H9 (cell line): Measurements from ENCODE around the gene ZCWPW2. TPM values are rescaled to one million over a fixed set of nuclear protein-coding genes. Genes with fewer than 3 reads are reported as not detected.

Experiments
- DNase-seq: peaks from one replicate; pipeline ENCODE4 v3.0.0-alpha.2; 2017
- H2AFZ ChIP-seq: one replicate; pipeline ENCODE4 v1.6.1; 2013; ENCODE audit warnings: mild to moderate bottlenecking, low read length, control low read depth, moderate library complexity
- H2AK5ac ChIP-seq: 2 replicates; pipeline ENCODE4 v1.6.1; 2013; ENCODE audit warnings: low read length, control low read depth, mixed read lengths; ENCODE audit not compliant: insufficient read length
- H2BK120ac ChIP-seq: one replicate; pipeline ENCODE4 v1.6.1; 2013; ENCODE audit warnings: low read depth, mild to moderate bottlenecking, low read length, control low read depth, inconsistent platforms; ENCODE audit not compliant: poor library complexity, severe bottlenecking
- H2BK12ac ChIP-seq: 2 replicates; pipeline ENCODE4 v1.6.1; 2013; ENCODE audit warnings: low read length, control low read depth, mixed read lengths, low read depth; ENCODE audit not compliant: insufficient read length
- H2BK15ac ChIP-seq: 2 replicates; pipeline ENCODE4 v1.6.1; 2013; ENCODE audit warnings: low read depth, low read length, control low read depth
- H2BK20ac ChIP-seq: one replicate; pipeline ENCODE4 v1.6.1; 2013; ENCODE audit warnings: low read depth, mild to moderate bottlenecking, low read length, control low read depth, inconsistent platforms; ENCODE audit not compliant: poor library complexity, severe bottlenecking
- H2BK5ac ChIP-seq: 2 replicates; pipeline ENCODE4 v1.6.1; 2013; ENCODE audit warnings: low read length, control low read depth, mixed read lengths; ENCODE audit not compliant: insufficient read length
- H3K14ac ChIP-seq: 2 replicates; pipeline ENCODE4 v1.6.1; 2013; ENCODE audit warnings: low read length, control low read depth; ENCODE audit not compliant: insufficient read depth
- H3K18ac ChIP-seq: 2 replicates; pipeline ENCODE4 v1.6.1; 2013; ENCODE audit warnings: low read depth, mild to moderate bottlenecking, mixed read lengths, low read length, control low read depth; ENCODE audit not compliant: insufficient read length
- H3K23ac ChIP-seq: 2 replicates; pipeline ENCODE4 v1.6.1; 2013; ENCODE audit warnings: low read length, control low read depth, mixed read lengths, low read depth; ENCODE audit not compliant: insufficient read length
- H3K23me2 ChIP-seq: 2 replicates; pipeline ENCODE4 v1.6.1; 2013; ENCODE audit warnings: low read depth, mild to moderate bottlenecking, mixed read lengths, low read length, control low read depth; ENCODE audit not compliant: insufficient read length, poor library complexity, severe bottlenecking
- H3K27ac ChIP-seq: 2 replicates; pipeline ENCODE4 v1.5.1; 2013; ENCODE audit warnings: low read length, control low read depth, mixed read lengths, low read depth; ENCODE audit not compliant: insufficient read length
- H3K27me3 ChIP-seq: 2 replicates; pipeline ENCODE4 v1.6.1; 2013; ENCODE audit warnings: low read length, control low read depth, inconsistent platforms; ENCODE audit not compliant: insufficient read depth
- H3K4ac ChIP-seq: 2 replicates; pipeline ENCODE4 v1.6.1; 2013; ENCODE audit warnings: low read depth, mild to moderate bottlenecking, control low read depth, inconsistent platforms, low read length, moderate library complexity
- H3K4me1 ChIP-seq: 2 replicates; pipeline ENCODE4 v1.6.1; 2013; ENCODE audit warnings: low read length, control low read depth, inconsistent platforms; ENCODE audit not compliant: insufficient read depth
- H3K4me2 ChIP-seq: 2 replicates; pipeline ENCODE4 v1.6.1; 2013; ENCODE audit warnings: low read length, control low read depth, mixed read lengths; ENCODE audit not compliant: insufficient read length, insufficient read depth
- H3K56ac ChIP-seq: 2 replicates; pipeline ENCODE4 v1.6.1; 2013; ENCODE audit warnings: low read depth, mild to moderate bottlenecking, mixed read lengths, low read length, control low read depth; ENCODE audit not compliant: insufficient read length
- H3K79me1 ChIP-seq: 2 replicates; pipeline ENCODE4 v1.6.1; 2013; ENCODE audit warnings: low read depth, mild to moderate bottlenecking, moderate library complexity, low read length, control low read depth, inconsistent platforms; ENCODE audit not compliant: insufficient read depth, poor library complexity, severe bottlenecking
- H3K79me2 ChIP-seq: 2 replicates; pipeline ENCODE4 v1.6.1; 2013; ENCODE audit warnings: low read length, control low read depth, inconsistent platforms; ENCODE audit not compliant: insufficient read depth
- H3K9ac ChIP-seq: 2 replicates; pipeline ENCODE4 v1.6.1; 2013; ENCODE audit warnings: low read length, control low read depth, mixed read lengths; ENCODE audit not compliant: insufficient read length; ENCODE audit errors: extremely low read depth
- H3K9me3 ChIP-seq: one replicate; pipeline ENCODE4 v1.6.1; 2013; ENCODE audit warnings: low read depth, low read length, inconsistent platforms; ENCODE audit not compliant: control insufficient read depth
- H3T11ph ChIP-seq: one replicate; pipeline ENCODE4 v1.6.1; 2013; ENCODE audit warnings: mild to moderate bottlenecking, low read length, control low read depth, inconsistent platforms
- H4K20me1 ChIP-seq: one replicate; pipeline ENCODE4 v1.6.1; 2013; ENCODE audit not compliant: control insufficient read depth, insufficient read length, insufficient read depth
- H4K5ac ChIP-seq: 2 replicates; pipeline ENCODE4 v1.6.1; 2013; ENCODE audit warnings: low read depth, mild to moderate bottlenecking, mixed read lengths, low read length, control low read depth; ENCODE audit not compliant: insufficient read length
- H4K8ac ChIP-seq: replicated peaks from 2 replicates; pipeline ENCODE4 v1.6.1; 2013; ENCODE audit warnings: low read length, control low read depth, mixed read lengths, low read depth; ENCODE audit not compliant: insufficient read length
- H4K91ac ChIP-seq: 2 replicates; pipeline ENCODE4 v1.6.1; 2013; ENCODE audit warnings: low read depth, mild to moderate bottlenecking, moderate library complexity, mixed read lengths, low read length, control low read depth; ENCODE audit not compliant: insufficient read length
- H3K27ac Mint-ChIP-seq, 3 experiments: 2 replicates in 2 of 3; 3 replicates in 1 of 3; pipeline ENCODE4 v1.8.0; 2020 to 2021; ENCODE audit warnings: mixed read lengths in 3 of 3, mild to moderate bottlenecking in 1 of 3, moderate library complexity in 1 of 3
- H3K27me3 Mint-ChIP-seq: 2 replicates; pipeline ENCODE4 v1.8.0; 2021; ENCODE audit warnings: low read depth, mild to moderate bottlenecking, moderate library complexity, mixed read lengths
- H3K36me3 Mint-ChIP-seq, 3 experiments: 2 replicates in 2 of 3; 3 replicates in 1 of 3; pipeline ENCODE4 v1.8.0; 2020 to 2021; ENCODE audit warnings: low read depth in 3 of 3, mixed read lengths in 3 of 3; ENCODE audit not compliant: insufficient read depth in 1 of 3
- H3K4me1 Mint-ChIP-seq, 2 experiments: 2 replicates each; pipeline ENCODE4 v1.8.0; 2020; ENCODE audit warnings: mixed read lengths in 2 of 2
- H3K4me3 Mint-ChIP-seq, 2 experiments: 2 replicates in 1 of 2; 3 replicates in 1 of 2; pipeline ENCODE4 v1.8.0; 2020 to 2021; ENCODE audit warnings: mild to moderate bottlenecking in 2 of 2, mixed read lengths in 2 of 2, moderate library complexity in 1 of 2
- H3K9me3 Mint-ChIP-seq, 2 experiments: 2 replicates in 1 of 2; 3 replicates in 1 of 2; pipeline ENCODE4 v1.8.0; 2020; ENCODE audit warnings: mild to moderate bottlenecking in 2 of 2, mixed read lengths in 2 of 2, moderate library complexity in 1 of 2
- CTCF ChIP-seq: fragments of 200-600 bp; sonication (generic); conservative IDR thresholded peaks from 3 replicates; pipeline ENCODE4 v1.8.0; 2021; ENCODE audit warnings: antibody characterized with exemption, mild to moderate bottlenecking
- total RNA-seq: library from RNA; stranded (reverse); gene quantifications from 2 replicates; pipeline ENCODE4 v1.2.1, GENCODE V29; 2021

ZCWPW2 gene
- total RNA-seq, 1 experiment from 2014 or later = 0.35 TPM

- H4K8ac ChIP-seq = no peak overlapping the region
- H4K20me1 ChIP-seq = no peaks in the 10 kb centered on the region
- H2BK5ac ChIP-seq = no peak overlapping the region
- no peak overlapping the region for H3K56ac ChIP-seq
- no peak overlapping the region for H3K18ac ChIP-seq
- no peak overlapping the region for H3K23ac ChIP-seq
- H2BK20ac ChIP-seq = no peak overlapping the region
- no peaks in the 10 kb centered on the region for H3K9me3 ChIP-seq
- H3K79me2 ChIP-seq = no peaks in the 10 kb centered on the region
- no peak overlapping the region for H3K14ac ChIP-seq
- no peak overlapping the region for H3K4me2 ChIP-seq
- no peak overlapping the region for H4K91ac ChIP-seq
- no peak overlapping the region for H3K9ac ChIP-seq
- no peak overlapping the region for H2AK5ac ChIP-seq
- no peak overlapping the region for H2BK12ac ChIP-seq
- no peak overlapping the region for H2AFZ ChIP-seq
- Mint-ChIP-seq H3K4me3 (no peak overlapping the region), H3K27ac (no peak overlapping the region), H3K27me3 (no peaks in the 10 kb centered on the region), H3K36me3 (no peaks in the 10 kb centered on the region; a peak in 1 of 7 replicates), H3K4me1 (peaks cover 5 to 6% of the 10 kb centered on the region in 2 experiments), H3K9me3 (peaks cover 0 to 2% of the 10 kb centered on the region in 2 experiments; a peak in 2 of 5 replicates)
- no peaks in the 10 kb centered on the region for H3K23me2 ChIP-seq
- no peak overlapping the region for H2BK15ac ChIP-seq
- no peak for TF ChIP-seq CTCF
- no peak overlapping the region for H4K5ac ChIP-seq
- H3K27me3 ChIP-seq = no peaks in the 10 kb centered on the region
- H3K4ac ChIP-seq = no peak overlapping the region
- no peak overlapping the region for H3T11ph ChIP-seq
- H3K27ac ChIP-seq = no peak overlapping the region
- H3K79me1 ChIP-seq = no peaks in the 10 kb centered on the region
- no peak overlapping the region for H2BK120ac ChIP-seq
- H3K4me1 ChIP-seq = no peaks in the 10 kb centered on the region
- DNase-seq = no peak
Observed at GRCh38 chr3:28495301-28495700, 146.8 kb downstream of the ZCWPW2 start.
